ENCODE data around the gene RHOV. TPM values are rescaled to one million over a fixed set of nuclear protein-coding genes. Genes with fewer than 3 reads are reported as not detected.

Gene RHOV
- polyA plus RNA-seq, 2 of the 4 experiments (the other 2 are of a cell fraction), result 7.6 to 13.0 TPM

- Histone ChIP-seq H3K9me3 (no peaks in the 10 kb centered on the region), H3K4me1 (peaks cover 12% of the 10 kb centered on the region), H3K4me2 (peak overlapping the region; percentile 98; the same call in 2 of the 3 replicates), H3K4me3 (no peak overlapping the region), H3K27ac (peak overlapping the region; percentile 88; a peak in 5 of 6 replicates)
- ChIA-PET CTCF (interaction anchor here (1.0 to 13.7 kb wide), 19 partner anchors 12 to 217 kb away, joined by 3 to 254 read pairs (median 7); partner anchors contain the start of genes DNAJC17, PPP1R14D, RHOV and ZFYVE19), POLR2A (interaction anchor here (1.1 to 1.3 kb wide), 2 partner anchors 34 to 149 kb away, joined by 4 to 7 read pairs; no protein-coding TSS in a partner anchor)
- no peak for ATAC-seq
- FAIRE-seq, result no peak
- no peak for TF ChIP-seq KDM5A (IDR thresholded peaks at IDR 0.05)
- no peak for TF ChIP-seq GATA3 (IDR thresholded peaks at IDR 0.05; ENCODE audit: borderline replicate concordance)
- TF ChIP-seq RNF2 (IDR thresholded peaks at IDR 0.05; ENCODE audit: borderline replicate concordance, low read depth), result no peak
- 83% methylated on average over 19 of the region's 22 CpGs for WGBS (ENCODE audit: missing lambda C conversion rate)
- DNase-seq (ENCODE audit: low read depth in 1 of 2, low spot score in 1 of 2), result no peak
Observed at GRCh38 chr15:40893019-40893670, 19.1 kb upstream of the RHOV start.

GRCh38 chr15:40892447-40893012, 18.5 kb upstream of the RHOV start:
- H3K27ac ChIP-seq, result peak overlapping the region in 1 of 2 experiments; percentile 35; a peak in 1 of 6 replicates
- peaks cover 12% of the 10 kb centered on the region for H3K4me1 ChIP-seq
- FAIRE-seq, result no peak
- no peaks in the 10 kb centered on the region for H3K9me3 ChIP-seq
- no peak overlapping the region for H3K4me2 ChIP-seq
- POLR2A ChIA-PET, result interaction anchor here (1.2 to 1.5 kb wide), 2 partner anchors 19 to 34 kb away, joined by 5 to 17 read pairs; no protein-coding TSS in a partner anchor
- CTCF ChIA-PET, result interaction anchor here (0.8 to 3.2 kb wide), 30 partner anchors 8 to 294 kb away, joined by 3 to 156 read pairs (median 4); partner anchors contain the start of genes GCHFR and RHOV
- TF ChIP-seq POLR2A (IDR thresholded peaks at IDR 0.05; ENCODE audit: low read length), result no peak
- ATAC-seq, result no peak
- no peak for DNase-seq (ENCODE audit: low read depth in 1 of 2, low spot score in 1 of 2)
- whole genome bisulfite sequencing (ENCODE audit: missing lambda C conversion rate), result no CpG with 5 or more reads among the region's 2 CpGs
- no peak overlapping the region for H3K4me3 ChIP-seq

GRCh38 chr15:40891810-40892446, 17.9 kb upstream of the RHOV start:
- ChIA-PET CTCF (interaction anchor here (0.8 to 3.2 kb wide), 30 partner anchors 9 to 293 kb away, joined by 3 to 156 read pairs (median 4); partner anchors contain the start of genes GCHFR and RHOV), POLR2A (interaction anchor here (0.8 to 1.5 kb wide), 3 partner anchors 18 to 127 kb away, joined by 3 to 17 read pairs (median 5); no protein-coding TSS in a partner anchor)
- Histone ChIP-seq H3K9me3 (no peaks in the 10 kb centered on the region), H3K27ac (peak overlapping the region; percentile 22 to 66; a peak in 3 of 6 replicates), H3K4me2 (no peak overlapping the region), H3K4me3 (no peak overlapping the region), H3K4me1 (peaks cover 12% of the 10 kb centered on the region)
- peak; percentile 68 for TF ChIP-seq SMC3 (IDR thresholded peaks at IDR 0.05)
- TF ChIP-seq CTCF (IDR thresholded peaks at IDR 0.05), result peak; percentile 64
- peak; percentile 69 to 70 for TF ChIP-seq RAD21 (conservative IDR thresholded peaks at IDR 0.05 in 1 of 2, IDR thresholded peaks at IDR 0.05 in 1 of 2)
- TF ChIP-seq NFE2L2 (conservative IDR thresholded peaks at IDR 0.05; ENCODE audit: low read length), result no peak
- no peak for TF ChIP-seq POLR2A (IDR thresholded peaks at IDR 0.05; ENCODE audit: low read length)
- DNase-seq (ENCODE audit: low read depth in 1 of 2, low spot score in 1 of 2) (peak in 1 of 2 experiments; percentile 61), FAIRE-seq (no peak), ATAC-seq (peak; percentile 31 to 46; a peak in 5 of 6 replicates)
- WGBS (ENCODE audit: missing lambda C conversion rate), result 2% methylated on average over 4 of the region's 4 CpGs

GRCh38 chr15:40891138-40891537, 17.1 kb upstream of the RHOV start:
- FAIRE-seq, result no peak
- POLR2A ChIA-PET, result interaction anchor here (1.5 kb wide), 1 partner anchor 18 kb away, joined by 5 read pairs; no protein-coding TSS in a partner anchor

More at GRCh38 chr15:40891138-40891537, 17.1 kb upstream of the RHOV start:
- no peaks in the 10 kb centered on the region for H3K9me3 ChIP-seq
- no peak overlapping the region for H3K4me3 ChIP-seq
- H3K4me1 ChIP-seq, result peaks cover 12% of the 10 kb centered on the region
- H3K27ac ChIP-seq, result peak overlapping the region; percentile 22 to 66; a peak in 1 of 6 replicates
- ATAC-seq (no peak), DNase-seq (ENCODE audit: low read depth in 1 of 2, low spot score in 1 of 2) (no peak)
- WGBS (ENCODE audit: missing lambda C conversion rate), result 67% methylated on average over 5 of the region's 5 CpGs
- no peak for TF ChIP-seq FOSL2 (IDR thresholded peaks at IDR 0.05)
- no peak for TF ChIP-seq FOSL2 (CRISPR knock-in tag; IDR thresholded peaks at IDR 0.05)
- no peak for TF ChIP-seq POLR2AphosphoS2 (conservative IDR thresholded peaks at IDR 0.05; ENCODE audit: low read length)
- no peak for TF ChIP-seq SMC3 (IDR thresholded peaks at IDR 0.05)
- TF ChIP-seq HOXB5 (CRISPR knock-in tag; IDR thresholded peaks at IDR 0.05), result no peak
- TF ChIP-seq CHD2 (IDR thresholded peaks at IDR 0.05; ENCODE audit: low read length, partially characterized antibody), result no peak
- TF ChIP-seq PBX3 (IDR thresholded peaks at IDR 0.05), result no peak
- TF ChIP-seq EP300 (IDR thresholded peaks at IDR 0.05), result no peak
- no peak for TF ChIP-seq PHF8 (IDR thresholded peaks at IDR 0.05; ENCODE audit: borderline replicate concordance, low read depth)
- TF ChIP-seq ZC3H11A (IDR thresholded peaks at IDR 0.05), result no peak
- no peak for TF ChIP-seq ELK1 (IDR thresholded peaks at IDR 0.05; ENCODE audit: low read depth, low read length)
- TF ChIP-seq NFE2L2 (conservative IDR thresholded peaks at IDR 0.05; ENCODE audit: low read length), result no peak
- TF ChIP-seq CHD4 (IDR thresholded peaks at IDR 0.05; ENCODE audit: borderline replicate concordance), result no peak
- TF ChIP-seq MAX (IDR thresholded peaks at IDR 0.05), result no peak
- no peak for TF ChIP-seq CBX8 (IDR thresholded peaks at IDR 0.05)
- H3K4me2 ChIP-seq, result no peak overlapping the region
- CTCF ChIA-PET, result interaction anchor here (1.1 to 3.2 kb wide), 17 partner anchors 8 to 292 kb away, joined by 3 to 156 read pairs (median 5); partner anchors contain the start of genes GCHFR and RHOV

All from A549 (cell line).